ENCODE measurements around the gene THOC6. TPM values are rescaled to one million over a fixed set of nuclear protein-coding genes. Genes with fewer than 3 reads are reported as not detected.

THOC6 gene
- total and polyA plus RNA-seq, 9 of the 15 experiments (the other 6 are each of a cell fraction or from before 2014, with no cell fraction given), result 2.5 to 65.4 (median 42.3) TPM

- TF ChIP-seq SNRNP70 (optimal IDR thresholded peaks at IDR 0.05; ENCODE audit: low read depth, low read length) (no peak), GTF2A2 (tag; IDR thresholded peaks at IDR 0.05) (no peak), EGR1 (conservative IDR thresholded peaks at IDR 0.05) (no peak), ZBTB7A (IDR thresholded peaks at IDR 0.05; ENCODE audit: borderline replicate concordance, control insufficient read depth, low read depth, low read length) (no peak), RNF2 (IDR thresholded peaks at IDR 0.05) (no peak), ZBTB9 (CRISPR knock-in tag; IDR thresholded peaks at IDR 0.05) (no peak), TFAP4 (CRISPR knock-in tag; IDR thresholded peaks at IDR 0.05; ENCODE audit: borderline replicate concordance) (no peak), CTBP1 (IDR thresholded peaks at IDR 0.05; ENCODE audit: borderline replicate concordance) (peak; percentile 21; the same call in 1 of the 2 replicates), USF1 (CRISPR knock-in tag; IDR thresholded peaks at IDR 0.05) (0 out of 2 replicates have a peak, but pooled peaks have one; percentile 19), ZFPM2 (CRISPR knock-in tag; IDR thresholded peaks at IDR 0.05) (no peak), KAT8 (IDR thresholded peaks at IDR 0.05; ENCODE audit: low read depth) (no peak), MTA1 (IDR thresholded peaks at IDR 0.05; ENCODE audit: borderline replicate concordance) (no peak), HDGF (IDR thresholded peaks at IDR 0.05) (no peak), GABPB1 (CRISPR knock-in tag; IDR thresholded peaks at IDR 0.05) (no peak), MYNN (IDR thresholded peaks at IDR 0.05) (no peak), MYNN (CRISPR knock-in tag; IDR thresholded peaks at IDR 0.05) (no peak), POLR2A (conservative IDR thresholded peaks at IDR 0.05) (no peak), E2F8 (IDR thresholded peaks at IDR 0.05; ENCODE audit: low read depth, partially characterized antibody) (no peak), KLF10 (CRISPR knock-in tag; IDR thresholded peaks at IDR 0.05) (no peak)
Observed at GRCh38 chr16:3056336-3057180, 32.7 kb downstream of the THOC6 start (continued).

All from K562 (cell line).